GM23248 (cell line): ENCODE results near the gene NCEH1. TPM values are rescaled to one million over a fixed set of nuclear protein-coding genes. Genes with fewer than 3 reads are reported as not detected.

Experiments used
- DNase-seq: peaks from one replicate; pipeline ENCODE4 v3.0.0-alpha.2; 2015
- H2AFZ ChIP-seq: fragments of 200-600 bp; sonication (generic); 2 replicates; pipeline ENCODE4 v1.6.1; 2016; ENCODE audit warnings: antibody characterized with exemption
- H3F3A ChIP-seq: fragments of 200-600 bp; sonication (generic); 2 replicates; pipeline ENCODE4 v1.6.1; 2016; ENCODE audit warnings: mild to moderate bottlenecking, antibody characterized with exemption, mixed run types; ENCODE audit not compliant: insufficient read depth
- H3K27ac ChIP-seq: fragments of 200-600 bp; sonication (generic); 2 replicates; pipeline ENCODE4 v1.5.1; 2016; ENCODE audit warnings: mild to moderate bottlenecking
- H3K27me3 ChIP-seq: fragments of 200-600 bp; sonication (generic); replicated peaks from 2 replicates; pipeline ENCODE4 v1.6.1; 2016; ENCODE audit warnings: mild to moderate bottlenecking; ENCODE audit not compliant: insufficient read depth
- H3K36me3 ChIP-seq: fragments of 200-600 bp; sonication (generic); 2 replicates; pipeline ENCODE4 v1.6.1; 2016; ENCODE audit warnings: low read depth, mild to moderate bottlenecking
- H3K4me1 ChIP-seq: fragments of 200-600 bp; sonication (generic); 2 replicates; pipeline ENCODE4 v1.6.1; 2016; ENCODE audit warnings: mild to moderate bottlenecking; ENCODE audit not compliant: insufficient read depth
- H3K4me2 ChIP-seq: fragments of 200-600 bp; sonication (generic); one replicate; pipeline ENCODE4 v1.6.1; 2016; ENCODE audit warnings: mild to moderate bottlenecking; ENCODE audit not compliant: unreplicated experiment
- H3K4me3 ChIP-seq: fragments of 200-600 bp; sonication (generic); 2 replicates; pipeline ENCODE4 v1.5.1; 2016; ENCODE audit warnings: mild to moderate bottlenecking
- H3K79me2 ChIP-seq: fragments of 200-600 bp; sonication (generic); 2 replicates; pipeline ENCODE4 v1.6.1; 2016; ENCODE audit warnings: mild to moderate bottlenecking; ENCODE audit not compliant: insufficient read depth
- H3K9ac ChIP-seq: fragments of 200-600 bp; sonication (generic); 2 replicates; pipeline ENCODE4 v1.6.1; 2016; ENCODE audit warnings: mild to moderate bottlenecking
- H3K9me2 ChIP-seq: fragments of 200-600 bp; sonication (generic); 2 replicates; pipeline ENCODE4 v1.6.1; 2016; ENCODE audit warnings: mixed run types, mild to moderate bottlenecking, moderate library complexity; ENCODE audit not compliant: insufficient read depth
- H3K9me3 ChIP-seq: fragments of 200-600 bp; sonication (generic); one replicate; pipeline ENCODE4 v1.6.1; 2017; ENCODE audit warnings: low read depth
- H4K20me1 ChIP-seq: fragments of 200-600 bp; sonication (generic); 2 replicates; pipeline ENCODE4 v1.6.0; 2016; ENCODE audit not compliant: insufficient read depth
- EZH2 ChIP-seq: fragments of 200-600 bp; sonication (generic); IDR thresholded peaks from 2 replicates; pipeline ENCODE4 v1.6.1; 2018; ENCODE audit warnings: antibody characterized with exemption, mild to moderate bottlenecking; ENCODE audit not compliant: insufficient read depth, poor library complexity, severe bottlenecking
- EZH2phosphoT487 ChIP-seq: fragments of 200-600 bp; sonication (generic); IDR thresholded peaks from 2 replicates; pipeline ENCODE4 v1.6.1; 2018; ENCODE audit warnings: antibody characterized with exemption, moderate library complexity, mild to moderate bottlenecking, low read depth; ENCODE audit not compliant: insufficient read depth
- WGBS, 2 experiments: methylation state at CpG; one replicate each; pipeline ENCODE4 v1.1.6; 2015 to 2017; ENCODE audit warnings: low lambda C conversion rate in 2 of 2, low coverage in 1 of 2; ENCODE audit errors: missing lambda C conversion rate in 2 of 2; 5-methylcytosine and 5-hydroxymethylcytosine counted together
- in situ Hi-C: fragments of 300-500 bp; cut with MboI; formaldehyde crosslinking; loops from 2 replicates; pipeline ENCODE4 v1.15.0; 2020
- polyA plus RNA-seq: library from polyadenylated mRNA; unstranded; fragments of >200 nt; fragmentation: Nextera tagmentation; extraction: Ambion mirVana; gene quantifications from 2 replicates; pipeline ENCODE4 v1.2.1, GENCODE V29; 2016
- total RNA-seq: library from RNA; depleted of rRNA; stranded (reverse); fragments of >200 nt; shearing (Covaris generic); gene quantifications from 2 replicates; pipeline ENCODE4 v1.2.3, GENCODE V29; 2014

The NCEH1 gene
- total and polyA plus RNA-seq, 2 experiments from 2014 or later: 16.5 to 19.5 TPM

DNA sequence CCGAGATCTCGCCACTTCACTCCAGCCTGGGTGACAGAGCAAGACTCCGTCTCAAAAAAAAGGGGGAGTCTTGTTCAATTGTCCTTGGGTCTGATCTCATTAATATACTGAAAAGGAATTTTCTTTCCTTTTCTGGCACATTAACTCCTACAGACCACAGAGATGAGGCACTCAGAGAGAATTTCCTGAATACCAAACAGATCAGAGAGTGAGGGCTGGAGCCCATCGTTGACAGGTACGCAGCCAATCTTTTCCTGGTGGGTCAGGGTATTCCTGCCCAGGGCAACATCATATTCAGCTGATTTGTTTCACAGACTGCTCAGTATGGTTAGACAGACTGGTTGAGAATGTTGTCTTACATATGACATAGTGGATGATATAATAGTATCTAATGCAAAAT, 104.8 kb downstream of the NCEH1 start:
- Histone ChIP-seq H3F3A (peaks cover 20% of the 10 kb centered on the region), H3K4me1 (peaks cover 33% of the 10 kb centered on the region), H3K27ac (peak overlapping the region; percentile 41), H2AFZ (no peak overlapping the region; the same call in 1 of the 2 replicates), H3K79me2 (no peaks in the 10 kb centered on the region), H4K20me1 (no peaks in the 10 kb centered on the region), H3K36me3 (no peaks in the 10 kb centered on the region), H3K4me2 (peak overlapping the region; percentile 47), H3K27me3 (no peaks in the 10 kb centered on the region), H3K9me3 (no peaks in the 10 kb centered on the region), H3K4me3 (no peak overlapping the region), H3K9ac (no peak overlapping the region), H3K9me2 (no peaks in the 10 kb centered on the region)
- in situ Hi-C loops: no loop called here
- 39 to 56% methylated on average over 5 of the region's 5 CpGs for WGBS, 2 experiments
- no peak for TF ChIP-seq EZH2
- TF ChIP-seq EZH2phosphoT487: no peak
- DNase-seq: peak; percentile 72

DNA sequence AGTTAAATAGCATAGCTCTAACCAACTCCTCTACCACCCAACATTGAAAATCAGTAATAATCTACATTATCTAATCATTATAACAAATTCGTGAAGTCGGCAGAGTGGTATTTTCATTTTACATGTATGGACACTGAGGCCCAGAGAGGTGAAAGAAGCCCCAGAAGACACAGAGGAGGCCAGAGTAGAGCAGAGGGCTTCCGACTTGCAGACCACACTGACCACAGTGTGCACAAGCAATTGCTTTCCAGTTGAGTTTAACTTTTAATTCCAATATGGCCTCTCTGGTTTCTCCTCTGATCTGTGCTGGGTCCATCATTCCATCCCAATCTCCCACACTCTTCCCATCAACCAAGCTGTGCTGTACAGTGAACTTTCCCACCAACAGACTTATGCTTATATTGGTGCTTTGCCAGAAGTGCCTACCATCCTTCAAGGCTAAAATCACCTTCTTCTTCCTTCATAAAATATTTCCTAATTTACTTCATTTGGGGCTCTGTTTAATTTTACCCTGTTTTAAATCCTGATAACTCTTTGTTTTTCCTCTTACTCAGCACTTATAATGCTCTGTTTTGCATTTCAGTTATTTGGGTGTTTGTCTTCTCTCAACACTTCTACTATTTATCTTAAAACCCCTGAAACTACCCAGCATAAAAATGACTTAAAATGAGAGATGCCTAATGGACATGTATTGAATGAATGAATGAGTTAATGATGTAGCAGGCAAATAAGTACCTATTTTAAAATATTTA, 105.8 kb downstream of the NCEH1 start:
- in situ Hi-C loops: no loop called here

DNA sequence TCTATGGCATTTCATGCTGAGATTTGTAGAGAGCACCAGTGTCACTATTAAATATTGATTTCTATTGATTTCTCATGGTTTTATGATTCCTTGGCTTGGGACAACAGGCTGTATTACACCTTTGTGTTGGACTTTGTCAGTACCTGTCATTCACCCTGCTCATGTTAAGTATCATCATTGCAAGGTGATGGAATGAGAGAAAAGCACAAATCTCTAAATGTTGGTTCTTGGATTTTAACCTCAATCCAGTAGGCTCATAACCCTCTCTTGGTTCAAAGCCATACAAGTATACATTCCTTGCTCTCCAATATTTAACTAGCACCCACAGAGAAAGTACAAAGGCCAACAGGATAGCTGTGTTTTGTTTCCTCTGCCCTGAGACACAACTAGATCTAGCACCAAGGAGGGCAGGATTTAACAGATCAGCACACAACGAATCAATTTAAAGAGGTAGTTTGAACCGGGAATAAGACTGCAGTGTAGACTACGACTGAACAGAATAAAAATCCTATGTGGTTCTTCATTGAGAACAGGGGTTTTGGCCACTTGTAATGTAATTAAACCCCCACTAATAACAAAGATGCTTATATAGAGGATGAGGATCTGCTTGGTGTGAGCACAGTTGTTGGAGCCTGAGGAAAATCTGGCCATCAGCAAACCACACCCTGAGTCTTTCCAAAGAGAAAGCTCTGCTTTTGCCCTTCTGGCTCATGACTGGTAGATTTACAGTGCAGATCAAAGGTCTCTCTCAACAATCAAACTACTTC, 109.6 kb downstream of the NCEH1 start:
- peaks cover 6% of the 10 kb centered on the region for H3F3A ChIP-seq
- H3K4me3 ChIP-seq: no peak overlapping the region
- WGBS, 2 experiments: 84 to 86% methylated on average over 3 of the region's 3 CpGs
- no peaks in the 10 kb centered on the region for H3K27me3 ChIP-seq
- H3K4me2 ChIP-seq: no peak overlapping the region
- in situ Hi-C loops: no loop called here
- no peak overlapping the region for H3K27ac ChIP-seq
- no peak overlapping the region for H2AFZ ChIP-seq
- H3K4me1 ChIP-seq: peaks cover 14% of the 10 kb centered on the region
- no peak for DNase-seq
- H4K20me1 ChIP-seq: no peaks in the 10 kb centered on the region
- H3K9me3 ChIP-seq: no peaks in the 10 kb centered on the region
- no peaks in the 10 kb centered on the region for H3K9me2 ChIP-seq
- no peak overlapping the region for H3K9ac ChIP-seq
- H3K36me3 ChIP-seq: no peaks in the 10 kb centered on the region
- H3K79me2 ChIP-seq: no peaks in the 10 kb centered on the region
- no peak for TF ChIP-seq EZH2
- no peak for TF ChIP-seq EZH2phosphoT487

More for the DNA sequence above, 105.8 kb downstream of the NCEH1 start:
- no peaks in the 10 kb centered on the region for H3K36me3 ChIP-seq
- peaks cover 33% of the 10 kb centered on the region for H3K4me1 ChIP-seq
- no peak overlapping the region for H2AFZ ChIP-seq
- H3K9me3 ChIP-seq: no peaks in the 10 kb centered on the region
- H3K4me2 ChIP-seq: no peak overlapping the region
- no peak overlapping the region for H3K27ac ChIP-seq
- no peak overlapping the region; the same call in 1 of the 2 replicates for H3K9ac ChIP-seq
- no peaks in the 10 kb centered on the region for H3K79me2 ChIP-seq
- DNase-seq: no peak
- H3K27me3 ChIP-seq: no peaks in the 10 kb centered on the region
- no peaks in the 10 kb centered on the region for H4K20me1 ChIP-seq
- WGBS, 2 experiments: 97 to 98% methylated on average over 3 of the region's 3 CpGs
- H3F3A ChIP-seq: peaks cover 20% of the 10 kb centered on the region
- H3K4me3 ChIP-seq: no peak overlapping the region
- no peaks in the 10 kb centered on the region for H3K9me2 ChIP-seq
- TF ChIP-seq EZH2phosphoT487 (no peak), EZH2 (no peak)

DNA sequence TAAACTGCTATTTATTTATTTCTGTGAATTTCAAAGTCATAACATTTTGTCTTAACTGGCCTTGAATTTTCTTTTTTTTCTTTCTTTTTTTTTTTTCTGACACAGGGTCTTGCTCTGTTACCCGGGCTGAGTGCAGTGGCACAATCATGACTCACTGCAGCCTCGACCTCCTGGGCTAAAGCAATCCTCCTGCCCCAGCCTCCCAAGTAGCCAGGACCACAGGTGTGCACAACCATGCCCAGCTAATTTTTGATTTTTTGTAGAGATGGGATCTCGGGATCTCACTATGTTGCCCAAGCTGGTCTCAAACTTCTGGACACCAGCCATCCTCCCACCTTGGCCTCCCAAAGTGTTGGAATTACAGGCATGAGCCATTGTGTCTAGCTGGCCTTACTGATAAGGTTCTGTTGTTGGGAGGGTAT, 110.2 kb downstream of the NCEH1 start:
- Histone ChIP-seq H3K9me2 (no peaks in the 10 kb centered on the region), H4K20me1 (no peaks in the 10 kb centered on the region), H3K4me2 (no peak overlapping the region), H3F3A (0 out of 2 replicates have a peak, but pooled peaks cover 4% of the 10 kb centered on the region), H3K27ac (no peak overlapping the region), H3K4me3 (no peak overlapping the region), H3K79me2 (no peaks in the 10 kb centered on the region), H3K9ac (no peak overlapping the region), H2AFZ (no peak overlapping the region), H3K36me3 (no peaks in the 10 kb centered on the region), H3K9me3 (no peaks in the 10 kb centered on the region), H3K4me1 (peaks cover 11% of the 10 kb centered on the region), H3K27me3 (no peaks in the 10 kb centered on the region)
- WGBS, 2 experiments: 83 to 91% methylated on average over 3 of the region's 3 CpGs
- no peak for DNase-seq
- no peak for TF ChIP-seq EZH2phosphoT487
- no peak for TF ChIP-seq EZH2
- in situ Hi-C loops: no loop called here
